ENCODE data around the gene GOLGA6A. TPM values are rescaled to one million over a fixed set of nuclear protein-coding genes. Genes with fewer than 3 reads are reported as not detected.

Gene GOLGA6A
- total RNA-seq, 1 experiment from 2014 or later, result not detected

GRCh38 chr15:74046275-74046674, 36.1 kb downstream of the GOLGA6A start:
- H3K36me3 ChIP-seq (ENCODE audit: insufficient read depth, low read length, poor library complexity, severe bottlenecking), result no peaks in the 10 kb centered on the region
- no peak for TF ChIP-seq EZH2 (IDR thresholded peaks at IDR 0.05; ENCODE audit: borderline replicate concordance, low read depth, low read length, poor library complexity, severe bottlenecking)
- TF ChIP-seq CTCF (conservative IDR thresholded peaks at IDR 0.05; ENCODE audit: low read depth, low read length), result no peak
- BruUV-seq (replicated peaks), result no TSS peak
- H3K4me3 ChIP-seq (ENCODE audit: low read depth, low read length, poor library complexity, severe bottlenecking), result no peak overlapping the region
- no peaks in the 10 kb centered on the region for H3K9me3 ChIP-seq (ENCODE audit: low read depth, low read length, poor library complexity, severe bottlenecking)
- H3K27ac ChIP-seq (ENCODE audit: low read depth, low read length, poor library complexity, severe bottlenecking), result no peak overlapping the region
- DNase-seq (ENCODE audit: low spot score), result no peak
- peaks cover 8% of the 10 kb centered on the region for H3K4me1 ChIP-seq (ENCODE audit: insufficient read depth, low read length, poor library complexity, severe bottlenecking)
- H3K27me3 ChIP-seq (replicated peaks; ENCODE audit: insufficient read depth, low read depth, low read length, poor library complexity), result no peaks in the 10 kb centered on the region
- POLR2A ChIA-PET (ENCODE audit: low non-redundant PET), result no interaction called here
- intact Hi-C loops (cut with micrococcal nuclease; ENCODE audit: unreplicated experiment), result no loop called here
- CTCF ChIA-PET, result no interaction called here

GRCh38 chr15:74045636-74046274, 36.6 kb downstream of the GOLGA6A start:
- POLR2A ChIA-PET (ENCODE audit: low non-redundant PET), result no interaction called here
- Histone ChIP-seq H3K9me3 (ENCODE audit: low read depth, low read length, poor library complexity, severe bottlenecking) (no peaks in the 10 kb centered on the region), H3K4me1 (ENCODE audit: insufficient read depth, low read length, poor library complexity, severe bottlenecking) (peaks cover 13% of the 10 kb centered on the region), H3K36me3 (ENCODE audit: insufficient read depth, low read length, poor library complexity, severe bottlenecking) (no peaks in the 10 kb centered on the region), H3K4me3 (ENCODE audit: low read depth, low read length, poor library complexity, severe bottlenecking) (no peak overlapping the region), H3K27me3 (replicated peaks; ENCODE audit: insufficient read depth, low read depth, low read length, poor library complexity) (no peaks in the 10 kb centered on the region), H3K27ac (ENCODE audit: low read depth, low read length, poor library complexity, severe bottlenecking) (no peak overlapping the region)
- TF ChIP-seq CTCF (conservative IDR thresholded peaks at IDR 0.05; ENCODE audit: low read depth, low read length), result no peak
- no peak for TF ChIP-seq EZH2 (IDR thresholded peaks at IDR 0.05; ENCODE audit: borderline replicate concordance, low read depth, low read length, poor library complexity, severe bottlenecking)
- CTCF ChIA-PET, result no interaction called here
- intact Hi-C loops (cut with micrococcal nuclease; ENCODE audit: unreplicated experiment), result no loop called here
- BruUV-seq (replicated peaks), result no TSS peak
- no peak for DNase-seq (ENCODE audit: low spot score)

GRCh38 chr15:74045184-74045583, 37.2 kb downstream of the GOLGA6A start:
- no peak overlapping the region for H3K4me3 ChIP-seq (ENCODE audit: low read depth, low read length, poor library complexity, severe bottlenecking)
- TF ChIP-seq CTCF (conservative IDR thresholded peaks at IDR 0.05; ENCODE audit: low read depth, low read length), result no peak
- CTCF ChIA-PET, result no interaction called here
- intact Hi-C loops (cut with micrococcal nuclease; ENCODE audit: unreplicated experiment), result no loop called here
- no peak overlapping the region for H3K27ac ChIP-seq (ENCODE audit: low read depth, low read length, poor library complexity, severe bottlenecking)
- no peaks in the 10 kb centered on the region for H3K36me3 ChIP-seq (ENCODE audit: insufficient read depth, low read length, poor library complexity, severe bottlenecking)
- no peaks in the 10 kb centered on the region for H3K27me3 ChIP-seq (replicated peaks; ENCODE audit: insufficient read depth, low read depth, low read length, poor library complexity)
- H3K9me3 ChIP-seq (ENCODE audit: low read depth, low read length, poor library complexity, severe bottlenecking), result no peaks in the 10 kb centered on the region
- BruUV-seq (replicated peaks), result no TSS peak
- H3K4me1 ChIP-seq (ENCODE audit: insufficient read depth, low read length, poor library complexity, severe bottlenecking), result peaks cover 19% of the 10 kb centered on the region
- POLR2A ChIA-PET (ENCODE audit: low non-redundant PET), result no interaction called here
- no peak for DNase-seq (ENCODE audit: low spot score)

All from A673 (cell line).